Measurements from ENCODE around the gene LDLRAD3. TPM values are rescaled to one million over a fixed set of nuclear protein-coding genes. Genes with fewer than 3 reads are reported as not detected.

Gene LDLRAD3
- total RNA-seq, 2 donors from 2014 or later = 19.2 to 30.6 TPM

- no peak overlapping the region for H3K27ac Mint-ChIP-seq
- no peaks in the 10 kb centered on the region for H3K27me3 Mint-ChIP-seq (ENCODE audit: insufficient read depth)
- no peaks in the 10 kb centered on the region for H3K9me3 ChIP-seq (ENCODE audit: control insufficient read depth, low read length)
- DNase-seq = no peak
- H3K9ac ChIP-seq (ENCODE audit: extremely low read depth, low read length, poor library complexity, severe bottlenecking) = no peak overlapping the region
- TF ChIP-seq CTCF (conservative IDR thresholded peaks at IDR 0.05) = no peak
- no peak overlapping the region for H3K27ac ChIP-seq (ENCODE audit: low read depth, low read length)
- WGBS, 2 experiments (ENCODE audit: insufficient coverage in 1 of 2, insufficient read length in 1 of 2) = 91 to 93% methylated on average over 5 to 14 of the region's 14 CpGs
- no peaks in the 10 kb centered on the region for H3K9me3 Mint-ChIP-seq
- no peaks in the 10 kb centered on the region for H3K36me3 ChIP-seq (ENCODE audit: control insufficient read depth, insufficient read depth, low read length)
- H3K4me1 ChIP-seq (ENCODE audit: control insufficient read depth, insufficient read depth, low read length) = no peaks in the 10 kb centered on the region
- H3K36me3 Mint-ChIP-seq (ENCODE audit: low read depth) = no peaks in the 10 kb centered on the region
- H3K4me3 ChIP-seq (ENCODE audit: low read length) = no peak overlapping the region
- peaks cover 4% of the 10 kb centered on the region for H3K4me1 Mint-ChIP-seq
- no peak overlapping the region for H3K4me3 Mint-ChIP-seq
- H3K27me3 ChIP-seq (ENCODE audit: control insufficient read depth, insufficient read depth, low read length, poor library complexity, severe bottlenecking) = no peaks in the 10 kb centered on the region
Measured at GRCh38 chr11:36014898-36015665, 71.2 kb downstream of the LDLRAD3 start.

GRCh38 chr11:36015799-36016198 lies 71.9 kb downstream of the LDLRAD3 start:
- TF ChIP-seq CTCF (conservative IDR thresholded peaks at IDR 0.05) = no peak
- WGBS, 2 experiments (ENCODE audit: insufficient coverage in 1 of 2, insufficient read length in 1 of 2) = 86 to 90% methylated on average over 8 of the region's 8 CpGs

GRCh38 chr11:36016263-36016662 lies 72.4 kb downstream of the LDLRAD3 start:
- Histone ChIP-seq H3K9me3 (ENCODE audit: control insufficient read depth, low read length) (no peaks in the 10 kb centered on the region), H3K27ac (ENCODE audit: low read depth, low read length) (no peak overlapping the region), H3K36me3 (ENCODE audit: control insufficient read depth, insufficient read depth, low read length) (no peaks in the 10 kb centered on the region), H3K4me3 (ENCODE audit: low read length) (no peak overlapping the region), H3K27me3 (ENCODE audit: control insufficient read depth, insufficient read depth, low read length, poor library complexity, severe bottlenecking) (no peaks in the 10 kb centered on the region), H3K4me1 (ENCODE audit: control insufficient read depth, insufficient read depth, low read length) (no peaks in the 10 kb centered on the region), H3K9ac (ENCODE audit: extremely low read depth, low read length, poor library complexity, severe bottlenecking) (no peak overlapping the region)
- no peak overlapping the region for H3K4me3 Mint-ChIP-seq
- WGBS, 2 experiments (ENCODE audit: insufficient coverage in 1 of 2, insufficient read length in 1 of 2) = 100% methylated on average over 3 of the region's 3 CpGs; no CpG with 5 or more reads in 1 of the 2 experiments
- peaks cover 6% of the 10 kb centered on the region for H3K4me1 Mint-ChIP-seq
- no peak overlapping the region for H3K27ac Mint-ChIP-seq
- TF ChIP-seq CTCF (conservative IDR thresholded peaks at IDR 0.05) = no peak
- DNase-seq = no peak
- no peaks in the 10 kb centered on the region for H3K36me3 Mint-ChIP-seq (ENCODE audit: low read depth)
- no peaks in the 10 kb centered on the region for H3K9me3 Mint-ChIP-seq
- no peaks in the 10 kb centered on the region for H3K27me3 Mint-ChIP-seq (ENCODE audit: insufficient read depth)

More at GRCh38 chr11:36015799-36016198, 71.9 kb downstream of the LDLRAD3 start:
- H3K27ac Mint-ChIP-seq = peak overlapping the region; percentile 7
- H3K4me1 Mint-ChIP-seq = peaks cover 4% of the 10 kb centered on the region
- no peaks in the 10 kb centered on the region for H3K36me3 Mint-ChIP-seq (ENCODE audit: low read depth)
- no peaks in the 10 kb centered on the region for H3K27me3 ChIP-seq (ENCODE audit: control insufficient read depth, insufficient read depth, low read length, poor library complexity, severe bottlenecking)
- no peak overlapping the region for H3K9ac ChIP-seq (ENCODE audit: extremely low read depth, low read length, poor library complexity, severe bottlenecking)
- no peak overlapping the region for H3K4me3 Mint-ChIP-seq
- H3K4me1 ChIP-seq (ENCODE audit: control insufficient read depth, insufficient read depth, low read length) = no peaks in the 10 kb centered on the region
- no peaks in the 10 kb centered on the region for H3K27me3 Mint-ChIP-seq (ENCODE audit: insufficient read depth)
- no peak overlapping the region for H3K27ac ChIP-seq (ENCODE audit: low read depth, low read length)
- H3K4me3 ChIP-seq (ENCODE audit: low read length) = no peak overlapping the region
- H3K9me3 Mint-ChIP-seq = no peaks in the 10 kb centered on the region
- no peaks in the 10 kb centered on the region for H3K9me3 ChIP-seq (ENCODE audit: control insufficient read depth, low read length)
- no peak for DNase-seq
- H3K36me3 ChIP-seq (ENCODE audit: control insufficient read depth, insufficient read depth, low read length) = no peaks in the 10 kb centered on the region
